Astrocyte of the spinal cord (primary cell): ENCODE measurements around the gene NOSTRIN.

ENCODE experiments used
- DNase-seq: peaks from one replicate; pipeline ENCODE4 v3.0.0; 2011; ENCODE audit warnings: low read depth, low spot score
- H3K4me3 ChIP-seq: 2 replicates; pipeline ENCODE4 v1.5.1; 2011; ENCODE audit warnings: low read depth, mild to moderate bottlenecking, low read length, moderate library complexity
- in situ Hi-C: cut with HindIII; loops from 2 replicates; pipeline ENCODE4 v1.10.0; 2017; ENCODE audit warnings: low sequenced_read_pairs
- TF ChIP-seq, protein P1 (sequence below): IDR thresholded peaks from 2 replicates; pipeline ENCODE4 v1.5.1; 2012; ENCODE audit warnings: low read depth, mild to moderate bottlenecking, low read length, inconsistent platforms

The NOSTRIN gene

DNA sequence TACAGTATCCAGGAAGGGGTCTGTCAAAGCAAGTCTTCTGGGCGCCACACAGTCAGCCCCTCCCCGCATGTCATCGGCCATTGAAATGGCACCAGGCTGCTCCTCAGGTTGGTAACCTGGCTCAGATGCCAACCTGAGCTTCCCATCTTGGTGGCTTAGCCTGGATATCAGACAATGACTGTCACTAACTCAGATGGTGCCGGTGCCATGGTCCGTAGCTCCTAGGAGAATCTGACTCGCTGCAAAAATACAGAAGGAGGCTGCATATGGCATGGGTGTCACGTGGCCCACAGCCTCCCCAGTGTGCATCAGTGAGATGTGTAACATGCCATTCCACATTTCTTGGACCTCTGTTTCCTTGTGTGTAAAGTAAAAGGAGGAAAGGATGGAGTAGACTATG lies 3.2 kb downstream of the NOSTRIN start:
- TF ChIP-seq, protein P1, sequence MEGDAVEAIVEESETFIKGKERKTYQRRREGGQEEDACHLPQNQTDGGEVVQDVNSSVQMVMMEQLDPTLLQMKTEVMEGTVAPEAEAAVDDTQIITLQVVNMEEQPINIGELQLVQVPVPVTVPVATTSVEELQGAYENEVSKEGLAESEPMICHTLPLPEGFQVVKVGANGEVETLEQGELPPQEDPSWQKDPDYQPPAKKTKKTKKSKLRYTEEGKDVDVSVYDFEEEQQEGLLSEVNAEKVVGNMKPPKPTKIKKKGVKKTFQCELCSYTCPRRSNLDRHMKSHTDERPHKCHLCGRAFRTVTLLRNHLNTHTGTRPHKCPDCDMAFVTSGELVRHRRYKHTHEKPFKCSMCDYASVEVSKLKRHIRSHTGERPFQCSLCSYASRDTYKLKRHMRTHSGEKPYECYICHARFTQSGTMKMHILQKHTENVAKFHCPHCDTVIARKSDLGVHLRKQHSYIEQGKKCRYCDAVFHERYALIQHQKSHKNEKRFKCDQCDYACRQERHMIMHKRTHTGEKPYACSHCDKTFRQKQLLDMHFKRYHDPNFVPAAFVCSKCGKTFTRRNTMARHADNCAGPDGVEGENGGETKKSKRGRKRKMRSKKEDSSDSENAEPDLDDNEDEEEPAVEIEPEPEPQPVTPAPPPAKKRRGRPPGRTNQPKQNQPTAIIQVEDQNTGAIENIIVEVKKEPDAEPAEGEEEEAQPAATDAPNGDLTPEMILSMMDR: no peak
- H3K4me3 ChIP-seq: no peak overlapping the region
- in situ Hi-C loops: no loop called here
- no peak for DNase-seq

DNA sequence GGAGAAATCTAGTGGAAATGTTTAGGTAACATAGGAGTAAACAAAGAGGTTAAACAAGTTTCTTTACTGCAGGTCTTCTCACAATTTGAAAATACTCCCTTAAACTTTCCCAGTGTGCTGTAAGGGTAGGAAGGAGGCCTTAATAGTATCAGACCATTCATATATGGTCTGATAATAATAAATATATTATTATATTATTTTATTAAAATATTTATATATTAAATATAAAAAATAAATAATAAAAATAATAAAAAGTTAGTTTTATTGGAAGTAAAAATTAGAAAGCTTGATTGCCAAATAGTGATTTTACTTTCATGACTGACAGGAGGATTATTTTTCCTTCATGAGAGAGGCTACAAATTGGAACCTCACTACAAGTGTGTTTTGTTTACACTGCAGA lies 7.1 kb downstream of the NOSTRIN start:
- no peak for DNase-seq
- TF ChIP-seq, protein P1: no peak
- no peak overlapping the region for H3K4me3 ChIP-seq
- in situ Hi-C loops: no loop called here

DNA sequence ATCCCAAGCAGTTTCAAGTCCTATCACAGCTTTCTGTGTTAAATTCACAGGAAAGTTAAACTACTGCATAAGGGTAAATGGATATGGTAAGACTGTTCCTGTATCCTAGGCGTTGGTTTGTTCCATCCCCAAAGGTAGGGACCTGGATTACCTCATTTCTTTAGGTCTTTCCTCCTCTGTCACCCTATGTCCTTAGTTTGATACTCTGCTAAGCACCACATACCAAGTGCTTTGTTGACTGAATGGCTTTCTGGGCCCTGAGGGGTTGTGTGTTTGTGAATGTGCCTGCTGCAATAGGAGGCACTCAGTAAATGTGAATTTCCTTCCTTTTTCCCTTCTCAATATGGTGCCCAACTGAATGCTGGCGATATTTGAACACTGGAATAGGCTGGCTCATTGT lies 7.8 kb downstream of the NOSTRIN start:
- in situ Hi-C loops: no loop called here
- DNase-seq: no peak
- TF ChIP-seq, protein P1: no peak
- H3K4me3 ChIP-seq: no peak overlapping the region

DNA sequence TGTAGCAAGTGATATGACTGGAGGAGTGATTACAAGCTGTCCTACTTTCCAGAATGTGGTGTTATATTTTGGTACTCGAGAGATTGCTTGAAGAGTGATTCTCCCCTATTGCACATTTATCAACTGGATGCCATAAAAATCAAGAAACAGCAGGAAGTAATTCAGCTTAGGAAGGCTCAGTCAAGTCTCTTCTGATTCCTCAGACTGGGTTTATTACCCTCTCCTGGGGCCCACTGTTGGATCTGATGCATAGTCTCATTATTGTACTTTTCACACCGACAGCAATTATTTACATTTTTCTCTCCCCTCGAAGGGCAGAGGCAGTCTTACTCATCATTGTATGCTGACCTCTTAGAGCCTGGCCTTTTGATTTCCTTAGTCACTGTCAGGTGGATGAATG lies 9.3 kb downstream of the NOSTRIN start:
- in situ Hi-C loops: no loop called here
- TF ChIP-seq, protein P1: no peak
- H3K4me3 ChIP-seq: no peak overlapping the region
- no peak for DNase-seq

DNA sequence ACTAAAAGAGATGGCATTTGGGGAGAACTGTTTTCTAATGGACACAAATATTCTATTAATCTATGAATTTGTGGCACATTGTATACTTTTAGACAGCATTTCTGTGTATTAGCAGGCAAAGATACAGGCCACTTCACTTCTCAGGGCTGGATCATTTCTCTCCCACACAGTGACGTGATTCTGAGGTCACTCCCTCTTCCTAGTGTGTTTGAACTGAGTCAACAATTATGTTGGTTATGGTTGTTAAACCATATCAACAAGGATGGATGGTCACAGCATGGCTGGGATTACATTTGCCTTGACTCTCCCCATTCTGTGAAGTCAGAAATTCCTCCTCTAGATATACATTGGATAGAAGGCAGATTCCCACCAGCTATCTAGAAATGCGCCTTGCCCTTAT lies 11.6 kb downstream of the NOSTRIN start:
- no peak overlapping the region for H3K4me3 ChIP-seq
- TF ChIP-seq, protein P1: no peak
- in situ Hi-C loops: no loop called here
- DNase-seq: peak; percentile 78

DNA sequence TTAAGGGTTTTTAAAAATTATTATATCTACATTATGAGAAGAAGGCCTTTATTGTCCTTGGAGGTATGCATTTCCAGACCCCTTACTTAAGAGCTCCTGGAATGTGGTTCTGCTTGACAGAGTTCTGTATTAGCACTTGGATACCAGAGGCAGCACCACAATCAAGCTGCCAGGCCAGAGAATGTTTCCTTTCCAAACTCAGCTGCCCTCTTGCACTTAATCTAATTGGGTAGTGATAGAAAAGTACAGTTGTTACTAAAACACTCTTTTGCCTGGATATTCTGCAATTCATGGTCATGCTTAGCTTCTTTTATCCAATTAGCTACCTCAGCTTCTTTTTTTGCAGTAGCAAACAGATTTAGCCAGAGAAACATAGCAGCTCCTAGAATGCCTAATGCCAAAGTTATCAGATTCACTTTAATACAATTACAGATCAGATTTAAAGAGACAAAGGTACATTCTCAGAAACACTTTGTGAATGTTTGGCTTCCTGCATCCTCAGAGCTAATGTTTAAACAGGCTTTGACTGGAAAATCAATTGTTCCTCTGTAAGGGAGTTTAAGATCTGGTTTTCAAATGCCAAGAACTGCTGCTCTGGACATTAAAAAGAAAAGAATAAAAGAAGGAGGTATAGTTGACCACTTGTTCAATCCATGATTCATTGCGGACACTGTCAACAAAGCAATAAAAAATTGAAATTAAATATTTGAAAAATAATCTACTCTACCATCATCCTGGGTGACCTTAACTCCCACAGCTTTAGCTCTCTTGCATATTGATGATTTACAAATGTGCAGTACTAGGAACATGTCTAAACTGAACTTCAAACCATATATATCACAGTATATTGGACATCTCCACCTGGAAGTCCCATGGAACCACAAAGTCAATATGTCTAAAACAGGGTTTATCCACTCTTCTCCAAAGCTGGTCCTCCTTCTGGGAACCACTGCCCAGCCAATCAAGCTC lies 12.8 kb downstream of the NOSTRIN start:
- DNase-seq: no peak
- no peak overlapping the region for H3K4me3 ChIP-seq
- in situ Hi-C loops: no loop called here
- TF ChIP-seq, protein P1: no peak
